GM12891 (cell line): ENCODE measurements around the gene FPR1.
A peak's percentile ranks its signal among the peaks of the same experiment; 100 is the strongest.

ENCODE experiments used
- POLR2A ChIP-seq: IDR thresholded peaks from 2 replicates; pipeline ENCODE4 v1.6.1; 2011; ENCODE audit warnings: low read depth, low read length, control low read depth
- POLR2AphosphoS5 ChIP-seq: IDR thresholded peaks from 2 replicates; pipeline ENCODE4 v1.6.1; 2011; ENCODE audit warnings: low read depth, low read length, control low read depth
- POU2F2 ChIP-seq: IDR thresholded peaks from 2 replicates; pipeline ENCODE4 v1.6.1; 2011; ENCODE audit warnings: low read depth, mild to moderate bottlenecking, control low read depth, low read length, moderate library complexity
- SPI1 ChIP-seq: IDR thresholded peaks from 2 replicates; pipeline ENCODE4 v1.6.1; 2011; ENCODE audit warnings: low read depth, low read length, control low read depth
- TAF1 ChIP-seq: IDR thresholded peaks from 2 replicates; pipeline ENCODE4 v1.6.1; 2011; ENCODE audit warnings: low read depth, low read length, control low read depth

DNA sequence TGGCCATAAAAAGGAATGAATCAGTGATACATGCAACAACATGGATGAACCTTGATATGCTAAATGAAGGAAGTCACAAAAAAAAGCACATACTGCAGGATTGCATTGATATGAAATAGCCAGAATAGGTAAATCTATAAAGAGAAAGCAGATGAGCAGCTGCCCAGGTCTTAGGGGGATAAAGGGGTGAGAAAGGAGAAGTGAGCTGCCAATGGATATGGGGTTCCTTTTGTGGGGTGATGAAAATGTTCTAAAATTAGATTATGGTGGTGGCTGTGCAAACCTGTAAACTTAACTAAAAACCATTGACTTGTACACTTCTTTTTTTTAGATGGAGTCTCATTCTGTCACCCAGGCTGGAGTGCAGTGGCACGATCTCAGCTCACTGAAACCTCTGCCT, 40.0 kb downstream of the FPR1 start:
- TF ChIP-seq POLR2AphosphoS5 (no peak), TAF1 (no peak), POLR2A (no peak), SPI1 (peak; percentile 14; the same call in 1 of the 2 replicates), POU2F2 (no peak)
